ENCODE results near the gene PTPN13.

GRCh38 chr4:86579941-86580340 is 14.2 kb upstream of the PTPN13 start:
- TF ChIP-seq CTCF (IDR thresholded peaks at IDR 0.05) (no peak), POLR2A (IDR thresholded peaks at IDR 0.05) (no peak), POLR2AphosphoS5 (IDR thresholded peaks at IDR 0.05) (no peak)

All from breast epithelium (tissue), 3 donors.